HG03097 (cell line): ENCODE data around the gene ZNF768.
"Not testable (repeated sequence)": the region's sequence is repeated elsewhere in the genome, so short reads cannot be mapped to it uniquely, and the experiment has no call there.

ENCODE experiments used
- ATAC-seq: cut with Tn5 transposase; IDR thresholded peaks from one replicate; pipeline ENCODE4 v1.9.1; 2021; ENCODE audit not compliant: unreplicated experiment, low FRiP score

ZNF768 gene

DNA sequence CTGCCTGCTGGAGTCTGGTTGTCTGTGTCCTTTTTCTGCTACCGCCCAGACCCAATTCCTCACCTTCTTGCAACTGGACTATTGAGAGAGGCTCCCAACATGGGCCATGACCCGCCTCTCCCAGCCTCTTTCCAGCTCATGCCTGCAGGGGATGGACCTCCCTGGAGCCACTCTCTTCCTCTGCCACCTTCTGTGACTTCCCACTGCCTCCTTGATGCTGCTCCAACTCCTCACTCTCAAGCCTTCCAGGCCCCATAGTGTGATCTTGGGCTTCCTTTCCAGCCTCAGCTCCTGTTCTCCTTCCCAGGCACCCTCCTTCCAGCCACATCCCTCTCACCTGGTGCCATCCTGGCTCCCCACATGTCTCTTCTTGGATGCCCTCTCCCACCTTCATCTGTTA lies 11.1 kb downstream of the ZNF768 start:
- ATAC-seq, result no peak

DNA sequence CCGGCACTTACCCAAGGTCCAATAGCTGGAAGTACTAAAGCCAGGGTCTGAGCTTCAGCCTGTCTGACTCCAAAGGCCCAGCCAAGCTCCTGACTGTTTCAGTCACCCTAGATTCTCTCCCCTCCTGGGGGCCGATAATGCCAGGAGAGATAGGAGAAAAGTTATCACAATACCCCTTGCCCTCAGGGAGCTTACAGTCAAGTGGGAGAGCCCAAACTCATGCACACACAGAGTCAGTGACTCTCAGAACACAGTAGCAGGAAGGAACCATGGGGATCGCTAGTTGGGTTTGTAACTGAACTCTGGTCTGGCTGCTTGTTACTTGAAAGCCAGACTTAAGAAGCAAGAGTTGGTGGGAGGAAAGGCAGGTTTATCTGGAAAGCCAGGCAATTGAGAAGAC lies 14.9 kb downstream of the ZNF768 start:
- ATAC-seq, result no peak

DNA sequence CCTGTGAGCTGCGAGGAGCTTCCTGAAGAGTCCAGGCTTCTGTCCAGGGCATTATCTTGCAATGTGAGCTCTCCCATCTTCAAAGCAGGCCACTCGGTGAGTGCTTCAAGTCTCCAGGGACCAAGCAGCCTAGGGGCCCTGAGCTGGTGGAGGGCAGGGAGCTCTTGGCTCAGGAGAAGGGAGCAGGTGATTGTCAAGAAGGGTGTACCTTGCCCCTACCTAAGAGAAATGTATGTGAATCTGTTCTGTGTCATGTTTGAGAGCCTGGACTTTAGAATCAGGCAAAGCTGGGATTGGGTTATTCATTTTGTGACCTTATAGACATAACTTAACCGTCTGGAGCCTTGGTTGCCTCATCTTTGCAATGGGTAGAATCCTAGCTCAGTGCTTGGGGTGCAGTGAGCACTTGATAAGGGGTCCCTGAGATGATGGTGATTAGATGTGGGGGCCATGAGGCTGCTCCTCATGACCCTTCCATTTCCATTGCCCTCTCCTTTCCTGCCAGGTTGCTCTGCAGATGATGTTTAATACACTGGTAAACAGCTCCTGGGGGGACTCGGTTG lies 15.9 kb downstream of the ZNF768 start:
- no peak for ATAC-seq

DNA sequence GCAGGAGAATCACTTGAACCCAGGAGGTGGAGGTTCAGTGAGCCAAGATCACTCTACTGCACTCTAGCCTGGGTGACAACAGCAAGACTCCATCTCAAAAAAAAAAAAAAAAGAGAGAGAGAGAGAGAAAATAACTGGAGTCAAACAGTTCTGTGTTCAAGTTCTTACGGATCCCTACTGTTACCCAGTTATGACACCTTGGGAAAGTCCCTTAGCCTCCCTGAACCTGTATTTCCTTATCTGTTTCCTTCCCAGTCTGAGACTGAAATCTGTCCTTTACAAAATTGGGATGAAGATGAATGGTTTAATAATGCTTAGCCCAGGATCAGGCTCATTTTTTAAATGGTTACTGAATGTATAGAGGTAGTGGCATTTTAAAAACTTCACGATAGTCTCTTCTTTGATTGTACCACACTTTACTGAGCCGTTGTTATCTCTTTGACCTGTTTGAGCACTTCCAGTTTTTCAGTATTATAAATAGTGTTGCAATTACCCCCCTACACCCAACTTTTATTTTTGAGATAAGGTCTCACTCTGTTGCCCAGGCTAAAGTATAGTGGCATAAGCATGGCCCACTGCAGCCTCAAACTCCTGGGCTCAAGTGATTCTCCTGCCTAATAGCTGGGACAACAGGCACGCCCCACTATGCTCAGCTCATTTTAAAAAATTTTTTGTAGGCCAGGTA lies 17.1 kb downstream of the ZNF768 start:
- ATAC-seq, result no peak

DNA sequence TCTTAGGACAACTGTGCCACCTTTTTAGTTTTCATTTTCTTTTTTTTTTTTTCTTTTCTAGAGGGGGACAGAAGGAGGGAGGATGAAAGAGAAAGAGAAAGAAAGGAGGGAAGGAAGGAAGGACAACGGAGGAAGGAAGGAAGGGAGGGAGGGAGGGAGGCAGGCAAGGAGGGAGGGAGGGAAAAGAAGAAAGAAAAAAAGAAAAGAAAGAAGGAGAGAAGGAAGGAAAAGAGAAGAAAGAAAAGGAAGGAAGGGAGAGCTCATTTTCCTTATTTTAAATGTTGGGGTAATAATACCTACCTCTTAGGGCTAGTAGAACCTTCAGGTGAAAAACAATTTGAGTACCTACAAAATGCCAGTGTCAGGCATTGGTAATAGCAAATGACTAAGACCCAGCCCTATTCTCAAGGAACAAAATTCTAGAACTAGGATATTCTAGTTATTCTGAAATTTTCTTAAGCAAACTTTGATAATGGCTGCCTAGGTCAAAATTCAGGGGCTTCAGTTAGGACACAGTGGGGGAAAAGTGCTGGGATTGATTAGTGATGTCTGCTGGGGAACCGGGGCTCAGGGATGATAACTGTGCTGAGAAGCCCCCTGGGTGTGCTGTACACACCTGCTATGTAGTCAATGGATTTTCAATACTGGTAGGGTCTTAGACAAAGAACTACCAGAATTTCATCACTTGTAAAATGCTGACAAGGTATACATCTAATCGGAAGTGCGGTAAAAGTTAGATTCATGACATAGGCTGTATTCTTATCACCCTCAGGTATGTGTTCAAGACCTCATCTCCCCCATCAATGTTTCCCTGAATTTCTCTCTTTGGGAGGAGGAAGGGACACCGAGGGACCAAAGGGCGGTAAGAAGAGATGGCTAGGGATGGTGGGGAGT lies 22.7 kb downstream of the ZNF768 start:
- ATAC-seq, result no peak

DNA sequence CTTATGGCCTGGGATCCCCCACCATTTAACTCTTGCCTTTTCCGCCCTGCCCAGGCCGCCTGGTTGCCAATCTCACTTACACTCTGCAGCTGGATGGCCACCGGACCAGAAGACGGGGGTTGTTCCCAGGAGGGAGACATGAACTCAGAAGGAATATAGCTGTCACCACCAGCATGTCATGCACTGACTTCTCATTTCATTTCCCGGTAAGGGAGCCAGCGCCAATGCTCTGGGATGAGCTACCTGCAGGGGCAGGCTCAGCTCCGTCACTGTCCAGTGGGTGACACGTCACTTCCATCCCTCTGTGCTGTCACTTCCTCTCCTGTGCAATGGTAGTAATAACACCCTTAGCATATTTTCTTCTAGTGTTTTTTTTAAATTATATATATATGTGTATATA lies 27.1 kb downstream of the ZNF768 start:
- ATAC-seq, result no peak

DNA sequence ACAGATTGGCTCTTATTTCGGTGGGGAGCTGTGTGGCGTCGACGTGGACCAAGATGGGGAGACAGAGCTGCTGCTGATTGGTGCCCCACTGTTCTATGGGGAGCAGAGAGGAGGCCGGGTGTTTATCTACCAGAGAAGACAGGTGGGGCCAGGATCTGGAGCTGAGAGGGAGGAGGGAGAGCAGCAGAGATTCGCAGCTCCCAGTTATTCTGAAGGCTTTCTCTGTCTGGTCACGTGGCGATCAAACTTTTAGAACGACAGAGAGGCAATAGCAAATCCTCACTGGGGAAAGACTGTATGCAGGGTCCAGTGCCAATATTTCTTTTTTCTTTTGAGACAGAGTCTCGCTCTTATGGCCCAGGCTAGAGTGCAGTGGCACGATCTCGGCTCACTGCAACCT lies 31.7 kb downstream of the ZNF768 start:
- no peak for ATAC-seq

DNA sequence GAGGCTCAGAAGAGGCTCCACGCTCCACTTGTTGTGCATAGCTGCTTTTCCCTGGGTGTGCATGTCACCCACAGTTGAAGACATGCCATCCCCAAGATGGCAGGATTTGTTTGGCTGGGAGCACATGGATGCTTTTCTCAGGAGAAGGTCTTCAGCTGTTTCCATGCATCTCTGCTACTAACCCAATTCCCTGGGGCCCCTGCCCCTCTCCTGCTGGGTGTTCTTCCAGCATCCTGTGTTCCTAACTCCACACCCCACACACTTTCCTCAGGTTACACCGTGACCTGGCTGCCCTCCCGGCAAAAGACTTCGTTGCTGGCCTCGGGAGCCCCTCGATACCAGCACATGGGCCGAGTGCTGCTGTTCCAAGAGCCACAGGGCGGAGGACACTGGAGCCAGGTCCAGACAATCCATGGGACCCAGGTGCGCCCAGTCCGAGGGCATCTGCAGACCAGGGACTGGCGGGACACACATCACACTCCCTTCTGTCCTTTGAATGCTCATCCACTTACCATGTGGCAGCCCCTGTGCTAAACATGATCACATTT lies 32.4 kb downstream of the ZNF768 start:
- no peak for ATAC-seq

DNA sequence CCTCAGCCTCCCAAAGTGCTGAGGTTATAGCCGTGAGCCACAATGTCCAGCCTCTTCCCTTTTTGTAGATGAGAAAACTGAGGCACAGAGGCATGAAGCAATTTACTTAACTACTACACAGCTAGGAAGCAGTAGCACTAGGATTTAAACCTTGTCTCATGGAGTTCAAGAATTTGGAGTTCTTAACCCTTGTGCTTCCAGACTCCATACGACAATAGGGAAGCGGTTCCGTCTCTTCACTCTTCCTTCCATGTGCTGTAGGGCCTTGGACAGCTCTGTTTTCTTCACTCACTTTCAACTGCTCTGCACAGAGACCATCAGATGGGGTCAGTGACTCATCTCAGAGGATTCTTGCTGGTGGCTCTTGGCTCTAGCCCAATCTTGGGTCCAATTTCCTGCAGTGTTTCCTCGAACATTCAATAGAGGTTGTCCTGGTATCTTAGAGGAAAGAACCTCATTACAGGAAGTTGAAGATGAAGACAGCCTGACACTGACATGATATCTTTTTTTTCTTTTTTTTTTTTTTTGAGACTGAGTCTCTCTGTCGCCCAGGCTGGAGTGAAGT lies 34.5 kb downstream of the ZNF768 start:
- ATAC-seq, result no peak

DNA sequence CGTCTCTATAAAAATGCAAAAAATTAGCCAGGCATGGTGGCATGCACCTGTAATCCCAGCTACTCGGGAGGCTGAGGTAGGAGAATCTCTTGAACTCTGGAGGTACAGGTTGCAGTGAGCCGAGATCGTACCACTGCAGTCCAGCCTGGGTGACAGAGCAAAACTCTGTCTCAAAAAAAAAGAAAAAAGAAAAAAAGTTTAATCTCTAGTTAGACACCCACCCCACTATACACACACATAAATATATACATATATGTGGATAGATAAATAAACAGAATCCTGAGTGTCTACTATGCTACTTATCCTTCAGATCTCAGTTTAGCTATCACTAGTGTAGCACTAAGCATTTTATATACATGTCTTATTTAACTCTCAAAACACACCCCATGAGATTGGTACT lies 35.1 kb downstream of the ZNF768 start:
- no peak for ATAC-seq

DNA sequence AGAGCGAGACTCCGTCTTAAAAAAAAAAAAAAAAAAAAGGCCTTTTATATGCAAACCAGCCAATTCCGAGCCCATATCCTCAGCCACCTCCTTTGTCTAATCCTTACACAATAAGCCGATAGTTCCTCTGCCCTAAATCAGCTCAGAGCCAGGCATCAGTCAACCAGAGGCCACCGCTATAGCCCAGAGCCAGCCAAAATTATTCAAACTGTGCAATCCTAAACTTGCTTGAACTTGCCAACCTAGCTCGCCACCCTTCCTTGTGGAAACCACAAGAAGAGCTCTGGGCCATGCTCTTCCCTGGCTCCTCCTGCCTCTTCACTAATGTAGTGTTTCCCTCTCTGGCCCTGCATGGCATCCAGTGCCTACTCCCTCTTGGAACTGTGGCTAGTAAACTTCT lies 36.2 kb downstream of the ZNF768 start:
- no peak for ATAC-seq

DNA sequence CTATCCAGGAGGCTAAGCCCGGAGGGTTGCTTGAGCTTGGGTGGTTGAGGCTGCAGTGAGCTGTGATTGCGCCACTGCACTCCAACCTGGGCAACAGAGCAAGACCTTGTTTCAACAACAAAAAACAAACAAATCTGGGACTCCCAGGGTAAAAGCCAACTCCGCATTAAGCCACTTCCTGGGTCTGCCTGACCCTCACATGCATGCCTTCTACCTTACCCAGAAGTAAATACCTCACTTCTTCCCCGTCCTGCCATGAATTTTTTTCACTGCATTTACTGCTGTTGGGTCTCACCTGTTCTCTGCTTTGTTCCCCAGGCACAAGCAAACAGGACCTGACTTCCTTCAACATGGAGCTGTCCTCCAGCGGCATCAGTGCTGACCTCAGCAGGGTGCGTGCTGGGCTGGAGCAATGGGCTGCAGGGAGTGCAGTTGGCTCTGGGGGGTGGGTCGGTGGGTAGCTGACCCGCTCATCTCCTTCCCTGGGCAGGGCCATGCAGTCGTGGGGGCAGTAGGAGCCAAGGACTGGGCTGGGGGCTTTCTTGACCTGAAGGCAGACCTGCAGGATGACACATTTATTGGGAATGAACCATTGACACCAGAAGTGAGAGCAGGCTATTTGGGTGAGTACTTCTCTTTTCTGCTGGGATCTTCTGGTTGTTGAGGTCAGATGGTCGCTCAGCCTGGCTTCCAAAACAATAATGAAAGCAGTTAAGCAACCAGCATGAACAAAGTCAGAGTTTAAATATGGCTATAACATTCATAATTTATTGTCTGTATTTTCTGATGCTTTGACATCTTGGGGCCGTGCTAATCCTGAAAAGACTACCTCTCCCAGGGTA lies 37.4 kb downstream of the ZNF768 start:
- ATAC-seq, result no peak

DNA sequence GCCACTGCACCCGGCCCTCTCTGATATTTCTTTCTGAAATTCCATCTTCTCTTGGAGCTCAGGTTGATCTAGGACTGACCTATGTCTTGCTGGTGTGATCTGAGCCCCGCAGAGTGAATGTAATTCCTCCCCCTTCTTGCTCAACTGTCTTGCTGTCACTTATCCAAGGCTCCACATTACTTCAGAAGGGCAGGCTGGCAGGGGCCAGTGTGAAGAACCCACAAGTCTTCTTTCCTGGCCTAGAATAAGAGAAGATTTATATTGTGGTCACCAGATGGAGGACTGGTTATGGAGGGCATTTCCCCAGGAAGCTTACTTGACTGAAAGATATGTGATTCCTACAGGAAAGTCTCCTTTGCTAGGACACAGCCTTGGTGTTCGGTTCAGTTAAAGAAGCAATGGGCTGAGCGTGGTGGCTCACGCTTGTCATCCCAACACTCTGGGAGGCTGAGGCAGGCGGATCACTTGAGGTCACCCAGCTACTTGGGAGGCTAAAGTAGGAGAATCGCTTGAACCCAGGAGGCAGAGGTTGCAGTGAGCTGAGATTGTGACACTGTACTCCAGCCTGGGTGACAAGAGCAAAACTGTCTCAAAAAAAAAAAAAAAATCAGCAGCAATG lies 40.4 kb downstream of the ZNF768 start:
- ATAC-seq, result no peak

DNA sequence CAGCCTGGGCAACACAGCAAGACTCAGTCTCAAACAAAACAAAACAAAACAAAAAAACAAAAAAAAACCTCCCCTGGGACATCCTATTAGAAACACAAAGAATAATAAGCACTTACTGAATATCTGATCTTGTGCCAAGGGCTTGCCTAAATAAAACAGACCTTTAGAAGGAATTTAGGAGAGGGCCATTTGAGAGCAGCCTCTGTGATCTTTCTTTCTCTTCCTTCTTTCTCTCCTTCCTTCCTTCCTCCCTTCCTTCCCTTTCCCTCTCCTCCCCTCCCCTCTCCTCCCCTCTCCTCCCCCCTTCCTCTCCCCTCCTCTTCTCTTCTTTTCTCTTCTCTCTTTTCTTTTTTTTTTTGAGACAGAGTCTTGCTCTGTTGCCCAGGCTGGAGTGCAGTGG lies 41.5 kb downstream of the ZNF768 start:
- no peak for ATAC-seq

DNA sequence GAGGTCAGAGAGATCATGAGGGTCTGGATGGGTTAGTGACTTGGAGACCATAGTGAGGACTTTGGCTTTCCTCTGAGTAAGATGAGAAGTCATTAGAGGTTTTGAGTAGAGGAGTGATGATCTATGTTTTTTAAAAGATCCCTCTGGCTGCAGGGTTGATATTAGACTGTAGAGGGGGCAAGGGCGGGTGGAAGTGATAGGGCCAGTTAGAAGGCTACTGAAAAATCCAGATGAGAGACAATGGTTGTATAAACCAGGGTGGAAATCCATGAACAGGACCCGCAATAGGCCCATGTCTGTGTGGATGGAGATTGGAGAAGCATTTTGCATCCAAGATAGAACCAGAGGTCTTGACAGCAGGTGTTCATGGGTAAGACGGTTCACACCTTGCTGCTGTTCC lies 44.0 kb downstream of the ZNF768 start:
- ATAC-seq, result no peak

DNA sequence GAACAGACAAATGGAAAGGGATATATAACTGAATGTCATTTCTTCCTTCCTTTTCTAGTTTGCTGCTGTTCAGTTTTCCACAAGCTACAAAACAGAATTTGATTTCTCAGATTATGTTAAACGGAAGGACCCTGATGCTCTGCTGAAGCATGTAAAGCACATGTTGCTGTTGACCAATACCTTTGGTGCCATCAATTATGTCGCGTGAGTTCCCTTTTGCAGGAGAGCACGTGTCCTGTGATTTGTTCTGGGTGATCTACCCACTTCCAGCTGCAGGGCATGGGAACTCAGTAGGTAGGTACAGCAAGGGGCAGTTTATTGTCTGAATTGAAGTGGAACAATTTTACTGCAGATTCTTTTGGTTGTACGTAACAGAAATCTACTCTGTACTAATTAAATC lies 45.0 kb downstream of the ZNF768 start:
- no peak for ATAC-seq

DNA sequence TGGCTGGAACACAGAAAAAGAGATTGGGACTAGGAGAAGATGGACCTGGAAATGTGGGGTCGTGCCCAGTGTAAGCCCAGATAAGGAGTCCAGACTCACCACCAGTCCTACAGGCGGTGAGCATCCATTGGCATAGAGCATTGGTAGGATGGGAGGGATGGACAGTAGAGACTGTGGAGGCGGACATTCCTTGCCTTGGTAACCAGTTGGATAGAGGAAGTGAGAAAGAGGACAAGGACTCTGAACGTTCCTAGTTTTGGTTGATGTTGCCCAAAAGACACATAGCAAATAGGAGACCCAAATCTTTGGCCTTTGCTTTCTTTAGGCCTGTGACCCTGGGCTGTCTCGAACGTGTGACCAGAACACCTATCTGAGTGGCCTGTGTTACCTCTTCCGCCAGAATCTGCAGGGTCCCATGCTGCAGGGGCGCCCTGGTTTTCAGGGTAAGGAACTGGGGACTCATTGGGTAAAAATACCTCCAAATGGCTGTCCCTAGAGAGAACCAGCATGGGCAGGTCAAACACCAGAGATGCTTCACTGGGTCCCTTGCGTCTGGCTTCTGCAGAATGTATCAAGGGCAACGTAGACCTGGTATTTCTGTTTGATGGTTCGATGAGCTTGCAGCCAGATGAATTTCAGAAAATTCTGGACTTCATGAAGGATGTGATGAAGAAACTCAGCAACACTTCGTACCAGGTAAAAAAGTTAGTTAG lies 47.4 kb downstream of the ZNF768 start:
- ATAC-seq, result no peak

DNA sequence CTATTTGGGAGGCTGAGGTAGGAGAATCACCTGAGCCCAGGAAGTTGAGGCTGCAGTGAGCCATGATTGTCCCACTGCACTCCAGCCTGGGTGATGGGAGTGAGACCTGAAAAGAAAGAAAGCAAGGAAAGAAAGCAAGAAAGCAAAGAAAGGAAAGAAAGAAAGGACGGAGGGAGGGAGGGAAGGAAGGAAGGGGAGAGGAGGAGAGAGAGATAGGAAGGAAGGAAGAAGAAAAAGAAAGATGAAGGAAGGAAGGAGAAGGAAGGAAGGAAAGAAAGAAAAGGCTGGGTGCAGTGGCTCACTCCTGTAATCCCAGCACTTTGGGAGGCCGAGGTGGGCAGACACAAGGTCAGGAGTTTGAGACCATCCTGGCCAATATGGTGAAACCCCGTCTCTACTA lies 48.6 kb downstream of the ZNF768 start:
- ATAC-seq, result not testable (repeated sequence)

DNA sequence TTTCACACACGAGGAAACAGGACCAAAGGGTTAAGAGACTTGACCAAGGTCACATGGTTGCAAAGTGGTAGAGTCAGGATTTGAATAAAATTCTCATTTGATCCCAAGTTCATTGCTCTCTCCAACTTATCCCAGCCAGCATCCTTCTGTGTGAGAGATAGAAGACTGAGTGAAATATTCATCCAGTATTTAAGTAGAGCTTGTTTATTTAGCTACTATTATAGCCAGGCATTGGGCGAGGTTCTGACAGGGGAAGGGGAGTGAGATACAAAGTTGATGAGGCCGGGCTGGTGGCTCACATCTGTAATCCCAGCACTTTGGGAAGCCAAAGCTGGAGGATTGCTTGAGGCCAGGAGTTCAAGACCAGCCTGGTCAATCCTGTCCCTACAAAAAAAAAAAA lies 49.4 kb downstream of the ZNF768 start:
- ATAC-seq, result no peak
